ACC112 (cell line): ENCODE results near the gene FXR1.
"Not testable (repeated sequence)": the region's sequence is repeated elsewhere in the genome, so short reads cannot be mapped to it uniquely, and the experiment has no call there.

Source experiments
- H2AFZ ChIP-seq: fragments of 200-600 bp; sonication (generic); one replicate; pipeline ENCODE4 v1.6.0; 2017; ENCODE audit warnings: antibody characterized with exemption, low read length; ENCODE audit not compliant: unreplicated experiment
- H3K27ac ChIP-seq: fragments of 200-600 bp; sonication (generic); 2 replicates; pipeline ENCODE4 v1.5.1; 2014; ENCODE audit warnings: low read depth, mild to moderate bottlenecking, antibody characterized with exemption, low read length, moderate library complexity
- H3K27me3 ChIP-seq: fragments of 200-600 bp; sonication (generic); 2 replicates; pipeline ENCODE4 v1.6.1; 2014; ENCODE audit warnings: mild to moderate bottlenecking, antibody characterized with exemption, low read length, moderate library complexity, mixed read lengths; ENCODE audit not compliant: insufficient read depth
- H3K36me3 ChIP-seq: fragments of 200-600 bp; sonication (generic); 2 replicates; pipeline ENCODE4 v1.6.1; 2016; ENCODE audit warnings: mild to moderate bottlenecking, antibody characterized with exemption, low read length, moderate library complexity, mixed read lengths; ENCODE audit not compliant: insufficient read depth
- H3K4me1 ChIP-seq: fragments of 200-600 bp; sonication (generic); one replicate; pipeline ENCODE4 v1.6.1; 2016; ENCODE audit warnings: low read length, mixed read lengths; ENCODE audit not compliant: insufficient read depth, unreplicated experiment, control insufficient read depth
- H3K4me3 ChIP-seq: fragments of 200-600 bp; sonication (generic); 2 replicates; pipeline ENCODE4 v1.5.1; 2014; ENCODE audit warnings: mild to moderate bottlenecking, low read depth, low read length
- H3K79me2 ChIP-seq: fragments of 200-600 bp; sonication (generic); one replicate; pipeline ENCODE4 v1.6.0; 2016; ENCODE audit warnings: low read length; ENCODE audit not compliant: control insufficient read depth, unreplicated experiment, insufficient read depth

Gene FXR1

GRCh38 chr3:180912304-180913296 lies at the start of gene FXR1:
TSS of gene FXR1 (plus strand) at chr3:180912670. CDS start at chr3:180912686, 16 bp downstream.
- Histone ChIP-seq H3K27ac (peak within 1 kb of the TSS; percentile 82), H3K4me1 (peaks cover 21% of the 10 kb centered on the region), H2AFZ (peak within 1 kb of the TSS; percentile 91), H3K79me2 (peaks cover 51% of the 10 kb centered on the region), H3K36me3 (peaks cover 11% of the 10 kb centered on the region), H3K27me3 (no peaks in the 10 kb centered on the region), H3K4me3 (peak within 1 kb of the TSS; percentile 96)

GRCh38 chr3:180870008-180870699 lies 42.3 kb upstream of the FXR1 start:
- H2AFZ ChIP-seq, result peak overlapping the region; percentile 28

DNA sequence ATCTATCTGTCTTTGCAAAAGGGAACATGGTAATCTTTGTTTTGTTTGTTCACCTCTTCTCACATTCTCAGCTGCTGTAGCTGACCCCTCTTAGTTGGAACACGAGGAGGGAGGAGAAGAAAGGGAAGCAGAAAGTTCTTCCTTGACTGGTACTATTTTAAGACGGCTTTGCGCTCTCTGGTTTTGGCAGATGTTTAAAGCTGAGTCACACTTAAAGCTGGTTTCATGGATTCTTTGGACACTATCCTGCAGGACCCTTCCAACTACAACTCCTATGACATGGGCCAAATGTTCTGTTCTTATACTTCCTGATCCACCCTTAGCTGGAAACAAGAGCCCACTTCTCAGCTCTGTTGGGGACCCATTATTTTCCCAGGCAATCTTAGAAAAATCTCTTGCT lies 40.6 kb upstream of the FXR1 start:
- Histone ChIP-seq H2AFZ (no peak overlapping the region), H3K36me3 (no peaks in the 10 kb centered on the region), H3K27ac (no peak overlapping the region), H3K79me2 (no peaks in the 10 kb centered on the region), H3K4me3 (no peak overlapping the region), H3K27me3 (peaks cover 19% of the 10 kb centered on the region), H3K4me1 (peaks cover 8% of the 10 kb centered on the region)

More at GRCh38 chr3:180870008-180870699, 42.3 kb upstream of the FXR1 start:
- no peaks in the 10 kb centered on the region for H3K79me2 ChIP-seq
- no peak overlapping the region for H3K27ac ChIP-seq
- peaks cover 6% of the 10 kb centered on the region for H3K27me3 ChIP-seq
- peaks cover 8% of the 10 kb centered on the region for H3K4me1 ChIP-seq
- no peaks in the 10 kb centered on the region for H3K36me3 ChIP-seq
- H3K4me3 ChIP-seq, result peak overlapping the region; percentile 60

- H3K79me2 ChIP-seq, H3K4me3 ChIP-seq, H3K27ac ChIP-seq, H2AFZ ChIP-seq, H3K4me1 ChIP-seq, H3K36me3 ChIP-seq: not testable (repeated sequence)
- H3K27me3 ChIP-seq, result peaks cover 19% of the 10 kb centered on the region
Observed at GRCh38 chr3:180872430-180872829, 40.0 kb upstream of the FXR1 start.

DNA sequence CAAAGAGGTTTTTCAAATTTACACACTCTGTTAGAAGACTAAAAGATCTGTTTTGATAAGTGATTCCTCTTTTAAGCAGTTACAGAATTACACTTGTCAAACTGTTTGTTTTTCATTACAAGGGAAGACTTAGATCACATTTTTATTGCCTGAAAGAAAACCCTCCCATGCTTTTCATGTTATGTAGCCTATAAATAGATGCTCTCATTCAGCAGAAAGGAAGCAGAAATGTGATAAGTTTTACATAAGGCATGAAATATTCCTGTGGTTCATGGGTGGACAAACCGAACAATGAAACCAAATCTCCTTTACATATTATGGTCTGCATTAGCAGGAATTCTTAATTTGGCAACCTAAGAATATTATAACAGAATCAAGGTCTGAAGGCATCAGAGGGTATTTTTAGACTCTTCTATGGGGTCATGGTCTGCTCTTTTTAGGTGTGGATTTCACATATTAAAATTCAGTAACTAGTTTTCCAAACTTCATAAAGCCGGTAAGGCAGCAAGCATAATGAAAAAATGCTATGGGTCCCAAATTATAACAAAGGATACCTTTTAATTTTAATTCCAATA lies 37.3 kb upstream of the FXR1 start:
- Histone ChIP-seq H3K27ac (no peak overlapping the region), H2AFZ (no peak overlapping the region), H3K27me3 (peaks cover 14% of the 10 kb centered on the region; the same call in 1 of the 2 replicates), H3K79me2 (no peaks in the 10 kb centered on the region), H3K4me1 (peaks cover 8% of the 10 kb centered on the region), H3K4me3 (no peak overlapping the region), H3K36me3 (no peaks in the 10 kb centered on the region)

- Histone ChIP-seq H3K27me3 (0 out of 2 replicates have a peak, but pooled peaks cover 14% of the 10 kb centered on the region), H2AFZ (no peak overlapping the region), H3K79me2 (no peaks in the 10 kb centered on the region), H3K27ac (no peak overlapping the region), H3K4me3 (no peak overlapping the region), H3K36me3 (no peaks in the 10 kb centered on the region), H3K4me1 (no peaks in the 10 kb centered on the region)
Observed at GRCh38 chr3:180881065-180881801, 31.2 kb upstream of the FXR1 start.

GRCh38 chr3:180882115-180882514 lies 30.4 kb upstream of the FXR1 start:
- H3K27ac ChIP-seq, result no peak overlapping the region
- no peak overlapping the region for H3K4me3 ChIP-seq
- no peaks in the 10 kb centered on the region for H3K4me1 ChIP-seq
- H2AFZ ChIP-seq, result no peak overlapping the region
- 0 out of 2 replicates have a peak, but pooled peaks cover 7% of the 10 kb centered on the region for H3K27me3 ChIP-seq
- no peaks in the 10 kb centered on the region for H3K36me3 ChIP-seq
- no peaks in the 10 kb centered on the region for H3K79me2 ChIP-seq

- H3K4me3 ChIP-seq, result no peak overlapping the region
- no peaks in the 10 kb centered on the region for H3K36me3 ChIP-seq
- no peak overlapping the region for H3K27ac ChIP-seq
- H2AFZ ChIP-seq, result no peak overlapping the region
- no peaks in the 10 kb centered on the region for H3K79me2 ChIP-seq
- no peaks in the 10 kb centered on the region for H3K27me3 ChIP-seq
- H3K4me1 ChIP-seq, result no peaks in the 10 kb centered on the region
Observed at GRCh38 chr3:180888992-180889560, 23.4 kb upstream of the FXR1 start.

GRCh38 chr3:180898572-180898971 lies 13.9 kb upstream of the FXR1 start:
- H3K4me1 ChIP-seq, result no peaks in the 10 kb centered on the region
- H3K36me3 ChIP-seq, result no peaks in the 10 kb centered on the region
- H3K27me3 ChIP-seq, result no peaks in the 10 kb centered on the region
- no peak overlapping the region for H3K4me3 ChIP-seq
- H3K27ac ChIP-seq, result no peak overlapping the region
- no peak overlapping the region for H2AFZ ChIP-seq
- H3K79me2 ChIP-seq, result no peaks in the 10 kb centered on the region
